ENCODE results near the gene RPS2.

Gene RPS2

GRCh38 chr16:1998852-1999801 lies 34.5 kb upstream of the RPS2 start:
- DNase-seq, result no peak

- DNase-seq, result no peak
Observed at GRCh38 chr16:1998360-1998835, 33.8 kb upstream of the RPS2 start.

- DNase-seq, result no peak
Observed at GRCh38 chr16:1997494-1998359, 33.1 kb upstream of the RPS2 start.

- no peak for DNase-seq
Observed at GRCh38 chr16:1993731-1994131, 29.1 kb upstream of the RPS2 start.

GRCh38 chr16:1992704-1993317 lies 28.2 kb upstream of the RPS2 start:
- DNase-seq, result no peak

GRCh38 chr16:1991948-1992703 lies 27.5 kb upstream of the RPS2 start:
- peak; percentile 99 for DNase-seq

- DNase-seq, result no peak
Observed at GRCh38 chr16:1991588-1991947, 26.9 kb upstream of the RPS2 start.

GRCh38 chr16:1991135-1991551 lies 26.5 kb upstream of the RPS2 start:
- peak; percentile 74 for DNase-seq

- DNase-seq, result peak; percentile 67
Observed at GRCh38 chr16:1990351-1991134, 25.9 kb upstream of the RPS2 start.

- DNase-seq, result no peak
Observed at GRCh38 chr16:1990101-1990350, 25.4 kb upstream of the RPS2 start.

- DNase-seq, result no peak
Observed at GRCh38 chr16:1989209-1990100, 24.8 kb upstream of the RPS2 start, which contains the start of gene SYNGR3. SYNGR3 (plus strand) TSS chr16:1989970; CDS start chr16:1990103, 133 bp downstream.

- no peak for DNase-seq
Observed at GRCh38 chr16:1987198-1987597, 22.6 kb upstream of the RPS2 start.

- no peak for DNase-seq
Observed at GRCh38 chr16:1985466-1986150, 21.0 kb upstream of the RPS2 start.

GRCh38 chr16:1984347-1985225 lies 20.0 kb upstream of the RPS2 start:
- DNase-seq, result no peak

GRCh38 chr16:1983544-1984346 lies 19.1 kb upstream of the RPS2 start, which contains the start of gene GFER:
GFER (plus strand) TSS chr16:1984193; CDS start chr16:1984219, 26 bp downstream.
- DNase-seq, result peak; percentile 81

GRCh38 chr16:1982991-1983543 lies 18.4 kb upstream of the RPS2 start:
- DNase-seq, result no peak

- no peak for DNase-seq
Observed at GRCh38 chr16:1982013-1982433, 17.4 kb upstream of the RPS2 start.

GRCh38 chr16:1981398-1981836 lies 16.8 kb upstream of the RPS2 start, which contains the start of gene NOXO1:
NOXO1 (minus strand) TSS chr16:1981469; CDS start chr16:1981179, 290 bp downstream.
- DNase-seq, result no peak
